Measurements from ENCODE around the gene PDIA5. TPM values are rescaled to one million over a fixed set of nuclear protein-coding genes. Genes with fewer than 3 reads are reported as not detected.

PDIA5 gene
- total RNA-seq, 1 experiment from 2014 or later: 50.8 TPM

GRCh38 chr3:123066896-123067688 lies at the start of gene PDIA5 (continued):
- TF ChIP-seq, protein P1, sequence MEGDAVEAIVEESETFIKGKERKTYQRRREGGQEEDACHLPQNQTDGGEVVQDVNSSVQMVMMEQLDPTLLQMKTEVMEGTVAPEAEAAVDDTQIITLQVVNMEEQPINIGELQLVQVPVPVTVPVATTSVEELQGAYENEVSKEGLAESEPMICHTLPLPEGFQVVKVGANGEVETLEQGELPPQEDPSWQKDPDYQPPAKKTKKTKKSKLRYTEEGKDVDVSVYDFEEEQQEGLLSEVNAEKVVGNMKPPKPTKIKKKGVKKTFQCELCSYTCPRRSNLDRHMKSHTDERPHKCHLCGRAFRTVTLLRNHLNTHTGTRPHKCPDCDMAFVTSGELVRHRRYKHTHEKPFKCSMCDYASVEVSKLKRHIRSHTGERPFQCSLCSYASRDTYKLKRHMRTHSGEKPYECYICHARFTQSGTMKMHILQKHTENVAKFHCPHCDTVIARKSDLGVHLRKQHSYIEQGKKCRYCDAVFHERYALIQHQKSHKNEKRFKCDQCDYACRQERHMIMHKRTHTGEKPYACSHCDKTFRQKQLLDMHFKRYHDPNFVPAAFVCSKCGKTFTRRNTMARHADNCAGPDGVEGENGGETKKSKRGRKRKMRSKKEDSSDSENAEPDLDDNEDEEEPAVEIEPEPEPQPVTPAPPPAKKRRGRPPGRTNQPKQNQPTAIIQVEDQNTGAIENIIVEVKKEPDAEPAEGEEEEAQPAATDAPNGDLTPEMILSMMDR (IDR thresholded peaks at IDR 0.05 in 2 of 3, conservative IDR thresholded peaks at IDR 0.05 in 1 of 3; ENCODE audit: borderline replicate concordance in 1 of 3, insufficient read depth in 1 of 3, low read depth in 2 of 3, low read length in 2 of 3): no peak
- TF ChIP-seq FOSL1 (IDR thresholded peaks at IDR 0.05; ENCODE audit: low read depth) (no peak), CBX3 (IDR thresholded peaks at IDR 0.05; ENCODE audit: low read depth) (peak; percentile 91), SRF (IDR thresholded peaks at IDR 0.05; ENCODE audit: low read depth) (no peak), RAD21 (IDR thresholded peaks at IDR 0.05; ENCODE audit: low read depth) (no peak)
- TF ChIP-seq, protein P2, sequence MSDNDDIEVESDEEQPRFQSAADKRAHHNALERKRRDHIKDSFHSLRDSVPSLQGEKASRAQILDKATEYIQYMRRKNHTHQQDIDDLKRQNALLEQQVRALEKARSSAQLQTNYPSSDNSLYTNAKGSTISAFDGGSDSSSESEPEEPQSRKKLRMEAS (IDR thresholded peaks at IDR 0.05): peak; percentile 99

DNA sequence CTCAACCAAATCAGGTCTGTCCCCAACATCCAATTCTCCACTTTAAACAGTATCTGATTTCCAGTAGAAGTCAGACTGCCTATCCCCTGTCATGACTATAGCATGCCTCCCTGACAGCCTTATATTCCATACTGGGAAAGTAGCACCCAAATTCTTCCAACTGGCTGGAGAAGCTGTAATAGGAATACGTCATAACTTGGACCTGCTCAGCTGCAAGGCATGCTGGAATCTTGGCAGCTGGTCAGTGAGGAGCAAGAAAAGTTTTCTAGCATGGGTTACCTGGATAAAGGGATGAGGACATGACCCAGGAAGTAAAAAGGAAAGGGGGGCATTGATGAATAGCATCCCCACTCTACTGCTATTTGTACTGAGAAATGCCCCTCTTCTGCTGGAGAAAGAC lies 48.1 kb upstream of the PDIA5 start:
- CTCF ChIA-PET: no interaction called here
- no peaks in the 10 kb centered on the region for H4K20me1 ChIP-seq (ENCODE audit: insufficient read depth)
- no peak overlapping the region for H3K4me3 ChIP-seq (replicated peaks in 1 of 2; ENCODE audit: low read depth in 1 of 2, low read length in 2 of 2)
- H3K4me1 ChIP-seq (ENCODE audit: control insufficient read depth in 1 of 2, insufficient read depth in 2 of 2, low read length in 2 of 2): no peaks in the 10 kb centered on the region
- H3K4me2 ChIP-seq (ENCODE audit: low read length): no peak overlapping the region
- RAD21 ChIA-PET (ENCODE audit: low non-redundant PET in 1 of 2, low total read pairs in 2 of 2, uncharacterized antibody in 2 of 2, unreplicated experiment in 2 of 2): no interaction called here
- H3K9ac ChIP-seq (ENCODE audit: low read length): no peak overlapping the region
- intact Hi-C loops (cut with micrococcal nuclease): no loop called here
- H3K9me3 ChIP-seq (ENCODE audit: control insufficient read depth in 1 of 2, insufficient read depth in 1 of 2, low read depth in 1 of 2, low read length in 2 of 2): no peaks in the 10 kb centered on the region
- H3K36me3 ChIP-seq (ENCODE audit: control insufficient read depth in 1 of 2, insufficient read depth in 2 of 2, low read length in 2 of 2): no peaks in the 10 kb centered on the region
- no peaks in the 10 kb centered on the region for H3K79me2 ChIP-seq (ENCODE audit: insufficient read depth, low read length)
- POLR2A ChIA-PET: no interaction called here
- no peak overlapping the region for H3K27ac ChIP-seq (ENCODE audit: low read depth, low read length)
- no TSS peak for BruUV-seq (replicated peaks)
- H3K9me2 ChIP-seq (ENCODE audit: insufficient read depth): no peaks in the 10 kb centered on the region
- ATAC-seq: no peak
- DNase-seq (ENCODE audit: low read depth, low spot score): no peak
- H2AFZ ChIP-seq (ENCODE audit: low read depth, low read length, poor library complexity, severe bottlenecking): no peak overlapping the region
- H3K27me3 ChIP-seq (ENCODE audit: insufficient read depth, low read length): peaks cover 32% of the 10 kb centered on the region; the same call in 1 of the 2 replicates
- TF ChIP-seq SIN3A (IDR thresholded peaks at IDR 0.05; ENCODE audit: low read depth) (no peak), SP1 (IDR thresholded peaks at IDR 0.05; ENCODE audit: low read depth) (no peak), EZH2 (IDR thresholded peaks at IDR 0.05) (no peak), ZFX (IDR thresholded peaks at IDR 0.05) (no peak), YY1 (IDR thresholded peaks at IDR 0.05; ENCODE audit: extremely low read depth, insufficient replicate concordance, low read depth, low read length) (no peak), POLR2AphosphoS5 (IDR thresholded peaks at IDR 0.05; ENCODE audit: low read depth, low read length) (no peak), ZBTB33 (IDR thresholded peaks at IDR 0.05; ENCODE audit: extremely low read depth, insufficient replicate concordance, low read length) (no peak), RAD21 (IDR thresholded peaks at IDR 0.05; ENCODE audit: low read depth) (no peak), EGR1 (IDR thresholded peaks at IDR 0.05; ENCODE audit: low read depth) (no peak), CEBPB (IDR thresholded peaks at IDR 0.05; ENCODE audit: low read depth) (no peak), ELF1 (IDR thresholded peaks at IDR 0.05; ENCODE audit: borderline replicate concordance, low read depth) (no peak), TCF7L2 (IDR thresholded peaks at IDR 0.05; ENCODE audit: borderline replicate concordance, extremely low read depth, insufficient read depth, insufficient read length) (no peak)
- TF ChIP-seq, protein P1 (IDR thresholded peaks at IDR 0.05 in 2 of 3, conservative IDR thresholded peaks at IDR 0.05 in 1 of 3; ENCODE audit: borderline replicate concordance in 1 of 3, insufficient read depth in 1 of 3, low read depth in 2 of 3, low read length in 2 of 3): no peak
- TF ChIP-seq, protein P3, sequence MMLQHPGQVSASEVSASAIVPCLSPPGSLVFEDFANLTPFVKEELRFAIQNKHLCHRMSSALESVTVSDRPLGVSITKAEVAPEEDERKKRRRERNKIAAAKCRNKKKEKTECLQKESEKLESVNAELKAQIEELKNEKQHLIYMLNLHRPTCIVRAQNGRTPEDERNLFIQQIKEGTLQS (IDR thresholded peaks at IDR 0.05): no peak

Data from HCT116 (cell line).